Measurements from ENCODE around the gene ITFG1. TPM values are rescaled to one million over a fixed set of nuclear protein-coding genes. Genes with fewer than 3 reads are reported as not detected.

Gene ITFG1
- total and polyA plus RNA-seq, 11 donors = 13.0 to 102 (median 70.1) TPM

DNA sequence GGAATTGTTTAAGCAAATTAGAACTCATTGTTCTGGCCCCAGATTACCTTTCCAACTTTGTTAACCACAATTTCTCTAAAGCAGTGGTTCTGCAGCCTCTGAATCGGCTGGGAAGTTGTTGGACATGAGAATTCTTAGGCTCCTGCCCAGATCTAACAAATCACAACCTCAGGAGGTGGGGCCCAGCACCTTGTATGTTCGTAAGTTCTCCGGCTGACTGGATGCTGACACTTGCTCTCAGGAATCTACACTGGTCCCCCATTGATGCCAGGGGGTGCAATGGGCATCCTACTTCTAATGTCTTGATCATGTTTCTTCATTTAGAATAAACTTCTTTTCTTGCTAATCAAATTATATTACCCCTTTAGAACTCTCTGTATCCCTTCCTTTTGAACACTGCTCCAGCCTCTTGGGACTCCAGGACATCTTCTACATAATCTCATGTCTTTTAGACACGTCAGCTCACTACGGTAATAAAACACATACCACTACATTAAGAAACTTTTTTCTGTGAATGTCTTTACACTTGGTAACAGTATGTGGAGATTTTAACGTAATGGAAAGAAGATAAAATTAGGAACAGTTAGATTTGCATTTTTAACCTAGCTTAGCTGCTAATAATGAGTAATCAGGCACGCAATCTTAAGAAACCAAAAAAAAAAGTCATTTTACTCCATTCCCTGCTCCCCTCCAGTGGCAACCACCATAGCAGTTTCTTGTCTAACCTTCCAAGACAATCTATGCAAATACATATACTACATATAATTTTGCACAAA, 143.2 kb downstream of the ITFG1 start:
- no peak for TF ChIP-seq POLR2A (IDR thresholded peaks at IDR 0.05)
- TF ChIP-seq, protein P1, sequence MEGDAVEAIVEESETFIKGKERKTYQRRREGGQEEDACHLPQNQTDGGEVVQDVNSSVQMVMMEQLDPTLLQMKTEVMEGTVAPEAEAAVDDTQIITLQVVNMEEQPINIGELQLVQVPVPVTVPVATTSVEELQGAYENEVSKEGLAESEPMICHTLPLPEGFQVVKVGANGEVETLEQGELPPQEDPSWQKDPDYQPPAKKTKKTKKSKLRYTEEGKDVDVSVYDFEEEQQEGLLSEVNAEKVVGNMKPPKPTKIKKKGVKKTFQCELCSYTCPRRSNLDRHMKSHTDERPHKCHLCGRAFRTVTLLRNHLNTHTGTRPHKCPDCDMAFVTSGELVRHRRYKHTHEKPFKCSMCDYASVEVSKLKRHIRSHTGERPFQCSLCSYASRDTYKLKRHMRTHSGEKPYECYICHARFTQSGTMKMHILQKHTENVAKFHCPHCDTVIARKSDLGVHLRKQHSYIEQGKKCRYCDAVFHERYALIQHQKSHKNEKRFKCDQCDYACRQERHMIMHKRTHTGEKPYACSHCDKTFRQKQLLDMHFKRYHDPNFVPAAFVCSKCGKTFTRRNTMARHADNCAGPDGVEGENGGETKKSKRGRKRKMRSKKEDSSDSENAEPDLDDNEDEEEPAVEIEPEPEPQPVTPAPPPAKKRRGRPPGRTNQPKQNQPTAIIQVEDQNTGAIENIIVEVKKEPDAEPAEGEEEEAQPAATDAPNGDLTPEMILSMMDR (IDR thresholded peaks at IDR 0.05) = no peak
- DNase-seq (no peak), ATAC-seq (no peak)
- intact Hi-C loops (cut with DNase I) = no loop called here
- no peaks in the 10 kb centered on the region for H3K27me3 ChIP-seq
- H3K4me3 ChIP-seq = no peak overlapping the region
- H3K36me3 ChIP-seq = no peaks in the 10 kb centered on the region
- no peak overlapping the region for H3K27ac ChIP-seq
- WGBS, 4 donors = 87 to 92% (median 88%) methylated on average over 7 of the region's 7 CpGs
- peaks cover 0 to 6% (median 0%) of the 10 kb centered on the region in 12 donors for H3K4me1 ChIP-seq
- no peaks in the 10 kb centered on the region for H3K9me3 ChIP-seq

DNA sequence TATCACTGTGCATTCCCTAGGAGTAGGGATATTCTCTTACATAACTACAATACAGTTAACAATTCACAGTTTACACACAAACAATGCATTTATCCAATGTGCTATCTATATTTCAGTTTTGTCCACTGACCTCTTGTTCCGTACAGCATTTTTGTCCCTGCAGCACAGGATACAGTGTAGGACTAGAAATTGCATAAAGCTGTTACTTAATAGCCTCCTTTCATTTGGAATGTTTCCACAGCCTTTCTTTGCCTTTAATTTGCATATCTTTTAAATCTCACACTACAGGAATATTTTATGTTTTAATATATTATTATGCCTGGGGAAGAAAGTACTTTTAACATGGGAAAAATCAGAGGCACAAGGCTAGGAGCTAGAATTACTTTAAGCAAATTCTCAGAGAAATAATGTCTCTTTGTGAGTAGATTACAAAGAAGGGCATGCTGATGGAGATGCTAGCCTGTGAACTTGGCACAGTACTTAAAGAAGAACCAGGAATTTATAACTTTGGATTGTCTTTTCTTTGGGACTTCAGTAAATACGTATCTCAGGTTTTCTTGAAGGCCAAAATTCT, 144.3 kb downstream of the ITFG1 start:
- DNase-seq (no peak), ATAC-seq (no peak)
- no peak overlapping the region for H3K4me3 ChIP-seq
- peaks cover 0 to 6% (median 2%) of the 10 kb centered on the region in 12 donors for H3K4me1 ChIP-seq
- H3K27ac ChIP-seq = no peak overlapping the region
- no peaks in the 10 kb centered on the region for H3K27me3 ChIP-seq
- WGBS, 4 donors = 91 to 95% (median 94%) methylated on average over 2 of the region's 2 CpGs
- intact Hi-C loops (cut with DNase I) = no loop called here
- no peaks in the 10 kb centered on the region for H3K36me3 ChIP-seq
- H3K9me3 ChIP-seq = no peaks in the 10 kb centered on the region
- no peak for TF ChIP-seq POLR2A (IDR thresholded peaks at IDR 0.05)
- TF ChIP-seq, protein P1 (IDR thresholded peaks at IDR 0.05) = no peak

DNA sequence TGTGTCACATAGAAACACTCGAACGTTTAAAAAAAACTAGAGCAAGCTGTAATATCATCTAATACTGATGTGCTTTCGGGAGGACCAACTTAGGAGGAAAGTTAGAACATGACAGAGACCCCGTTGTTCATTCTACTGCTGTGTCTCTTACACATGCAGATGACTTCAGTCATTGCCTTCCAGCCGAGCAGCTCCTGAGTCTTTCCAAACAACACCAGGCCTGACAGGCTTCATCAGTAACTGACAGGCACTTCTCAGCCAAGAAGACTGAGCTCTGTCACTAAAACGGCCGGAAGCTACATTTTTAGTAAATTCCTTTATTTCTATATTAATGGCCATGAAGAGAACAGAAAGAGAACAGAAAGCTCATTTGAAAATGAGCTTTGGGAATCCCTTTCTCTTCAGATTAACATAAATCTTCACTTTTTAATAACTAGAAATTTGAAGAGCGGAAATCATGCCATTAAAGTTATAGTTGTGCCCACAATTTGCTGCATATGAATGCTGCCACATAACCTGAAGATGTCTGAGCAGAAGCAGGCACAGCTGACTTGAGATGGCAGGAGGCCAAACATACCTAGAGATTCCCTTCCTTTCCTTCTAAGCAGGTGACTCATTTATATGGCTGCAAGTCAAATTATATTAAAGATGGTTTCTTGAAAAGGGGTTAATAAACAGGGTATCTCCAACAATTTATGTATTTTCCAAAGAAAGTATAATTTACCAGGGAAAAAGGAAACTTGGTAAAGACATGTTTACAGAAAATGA, 148.9 kb downstream of the ITFG1 start:
- H3K27me3 ChIP-seq = no peaks in the 10 kb centered on the region
- H3K4me1 ChIP-seq = peaks cover 0 to 20% (median 1%) of the 10 kb centered on the region in 12 donors
- no peak overlapping the region for H3K27ac ChIP-seq
- H3K9me3 ChIP-seq = no peaks in the 10 kb centered on the region
- DNase-seq (no peak), ATAC-seq (peak in 1 of 4 donors; percentile 46)
- TF ChIP-seq, protein P1 (IDR thresholded peaks at IDR 0.05) = no peak
- TF ChIP-seq POLR2A (IDR thresholded peaks at IDR 0.05) = no peak
- 63 to 69% (median 65%) methylated on average over 8 of the region's 8 CpGs for WGBS, 4 donors
- no peak overlapping the region for H3K4me3 ChIP-seq
- intact Hi-C loops (cut with DNase I) = no loop called here
- peaks cover 0 to 17% (median 7%) of the 10 kb centered on the region in 9 donors for H3K36me3 ChIP-seq

DNA sequence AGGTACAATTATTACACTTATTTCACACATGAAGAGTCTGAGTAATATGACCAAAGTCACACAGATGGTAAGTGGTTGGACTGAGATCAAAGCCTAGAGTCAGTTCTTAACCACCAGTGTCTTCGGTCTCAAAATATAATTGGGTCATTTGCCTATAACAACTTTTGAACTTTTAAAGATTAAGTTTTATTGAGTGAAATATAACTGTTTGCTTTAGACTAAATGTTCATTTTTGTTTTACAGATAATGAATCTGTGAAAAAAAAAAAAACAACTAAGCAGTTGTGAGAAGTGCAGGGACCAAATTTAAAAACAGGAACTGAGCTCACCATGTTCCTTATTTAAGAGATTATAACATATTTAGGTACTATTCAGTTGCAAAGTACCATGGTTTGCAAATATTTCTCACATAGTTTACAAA, 150.1 kb downstream of the ITFG1 start:
- DNase-seq (no peak), ATAC-seq (no peak)
- WGBS, 4 donors = 65 to 77% (median 69%) methylated on average over 1 of the region's 1 CpG
- Histone ChIP-seq H3K27ac (no peak overlapping the region), H3K36me3 (peaks cover 0 to 17% (median 7%) of the 10 kb centered on the region in 9 donors), H3K4me3 (no peak overlapping the region), H3K9me3 (no peaks in the 10 kb centered on the region), H3K4me1 (peaks cover 0 to 20% (median 1%) of the 10 kb centered on the region in 12 donors), H3K27me3 (no peaks in the 10 kb centered on the region)
- TF ChIP-seq, protein P1 (IDR thresholded peaks at IDR 0.05) = no peak
- TF ChIP-seq POLR2A (IDR thresholded peaks at IDR 0.05) = no peak
- intact Hi-C loops (cut with DNase I) = no loop called here

All from heart left ventricle (tissue), 16 donors.